BLaER1 treated with 17β-estradiol and CSF1 and Interleukin-3, amounts not matched to agents 10 nM and 100 nM (cell line): Measurements from ENCODE around the gene UBE3B.

Experiments
- H3K27ac ChIP-seq, 11 experiments: shearing (Covaris generic); formaldehyde crosslinking; 2 replicates each; pipeline ENCODE4 v1.8.1; 2022
- H3K27me3 ChIP-seq, 11 experiments: shearing (Covaris generic); formaldehyde crosslinking; 2 replicates each; pipeline ENCODE4 v1.8.1; 2022
- H3K36me3 ChIP-seq, 11 experiments: shearing (Covaris generic); formaldehyde crosslinking; 2 replicates each; pipeline ENCODE4 v1.8.1; 2022
- H3K4me1 ChIP-seq, 10 experiments: shearing (Covaris generic); formaldehyde crosslinking; 2 replicates each; pipeline ENCODE4 v1.8.1; 2022
- H3K4me2 ChIP-seq, 11 experiments: shearing (Covaris generic); formaldehyde crosslinking; 2 replicates each; pipeline ENCODE4 v1.8.1; 2022
- H3K4me3 ChIP-seq, 10 experiments: shearing (Covaris generic); formaldehyde crosslinking; 2 replicates each; pipeline ENCODE4 v1.8.1; 2022
- H3K9ac ChIP-seq, 11 experiments: shearing (Covaris generic); formaldehyde crosslinking; 2 replicates each; pipeline ENCODE4 v1.8.1; 2022
- H3K9me3 ChIP-seq, 11 experiments: shearing (Covaris generic); formaldehyde crosslinking; replicated peaks in 1 of 11; 2 replicates each; pipeline ENCODE4 v1.8.1; 2022
- H4K20me1 ChIP-seq, 11 experiments: shearing (Covaris generic); formaldehyde crosslinking; 2 replicates each; pipeline ENCODE4 v1.8.1; 2022
- Cebpa-rat ChIP-seq, 11 experiments: shearing (Covaris generic); IDR thresholded peaks; 2 replicates each; pipeline ENCODE4 v1.8.1; 2022

Gene UBE3B

DNA sequence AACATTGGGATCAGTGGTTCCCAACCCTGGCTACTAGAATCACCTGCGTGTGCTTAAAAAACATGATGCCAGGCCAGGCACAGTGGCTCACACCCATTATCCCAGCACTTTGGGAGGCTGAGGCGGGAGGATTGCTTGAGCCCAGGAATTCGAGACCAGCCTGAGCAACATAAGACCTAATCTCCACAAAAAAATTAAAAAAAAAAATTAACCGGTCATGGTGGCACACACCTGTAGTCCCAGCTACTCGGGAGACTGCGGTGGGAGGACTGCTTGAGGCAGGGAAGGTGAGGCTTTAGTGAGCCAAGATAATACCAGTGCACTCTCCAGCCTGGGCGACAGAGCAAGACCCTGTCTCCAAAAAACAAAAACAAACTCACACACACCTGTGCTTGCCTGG, 2.3 kb upstream of the UBE3B start:
- Histone ChIP-seq H3K27me3 (no peaks in the 10 kb centered on the region), H4K20me1 (peaks cover 46 to 66% (median 60%) of the 10 kb centered on the region in 11 experiments; a peak in 21 of 22 replicates), H3K36me3 (peaks cover 9 to 42% (median 25%) of the 10 kb centered on the region in 11 experiments; a peak in 20 of 22 replicates), H3K9ac (peak overlapping the region in 6 of 11 experiments; percentile 17 to 100 (median 98); a peak in 3 of 22 replicates), H3K4me1 (peaks cover 31 to 48% (median 36%) of the 10 kb centered on the region in 10 experiments), H3K9me3 (no peaks in the 10 kb centered on the region), H3K27ac (no peak overlapping the region), H3K4me2 (peak overlapping the region in 10 of 11 experiments; percentile 88 to 99 (median 96); a peak in 15 of 22 replicates), H3K4me3 (0 out of 20 replicates have a peak overlapping the region, but pooled peaks of 1 of the 10 experiments have one; percentile 88)
- no peak for TF ChIP-seq Cebpa-rat (IDR thresholded peaks at IDR 0.05)

DNA sequence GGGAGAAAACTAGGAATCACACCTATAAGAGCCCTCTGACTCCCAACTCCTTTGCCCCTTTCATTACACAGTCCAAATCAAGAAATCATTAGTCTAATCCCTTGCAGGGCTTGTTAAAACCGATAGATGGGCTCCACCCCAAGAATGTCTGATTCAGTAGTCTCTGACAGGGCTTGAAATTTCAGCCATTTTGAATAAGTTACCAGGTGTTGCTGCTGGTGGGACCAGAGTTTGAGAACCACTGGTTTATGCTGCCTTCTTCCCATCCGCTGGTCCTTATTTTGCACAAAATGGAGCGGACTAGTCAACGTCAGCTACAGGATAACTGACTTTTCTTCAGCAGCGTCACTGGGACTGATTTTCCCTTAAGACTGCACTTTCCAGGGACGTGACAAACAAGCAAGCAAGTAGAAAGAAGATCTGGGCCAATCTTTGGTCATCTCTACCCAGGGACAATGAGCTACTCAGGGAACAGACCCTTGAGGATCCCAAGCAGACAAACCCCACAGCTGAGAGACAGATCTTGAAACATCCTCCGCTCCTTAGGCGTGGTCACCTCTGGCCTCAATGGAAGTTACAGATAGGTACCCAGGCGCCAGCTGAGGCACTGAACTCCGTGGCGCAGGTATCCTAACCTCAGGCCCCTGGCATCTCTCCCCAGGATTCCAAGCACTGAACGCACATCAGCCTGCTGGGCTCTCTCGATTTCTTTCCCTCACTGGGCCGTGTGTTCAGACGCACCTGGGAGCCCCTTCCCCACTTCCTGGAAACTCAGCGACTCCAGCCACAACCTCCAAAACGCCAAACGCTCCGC, 1.2 kb upstream of the UBE3B start:
- no peaks in the 10 kb centered on the region for H3K27me3 ChIP-seq
- H3K4me2 ChIP-seq, result peak overlapping the region; percentile 88 to 99 (median 97)
- no peak for TF ChIP-seq Cebpa-rat (IDR thresholded peaks at IDR 0.05)
- H3K36me3 ChIP-seq, result peaks cover 3 to 32% (median 15%) of the 10 kb centered on the region in 11 experiments; a peak in 15 of 22 replicates
- peak overlapping the region; percentile 81 to 95 (median 88) for H3K4me3 ChIP-seq
- H3K9ac ChIP-seq, result peak overlapping the region; percentile 97 to 100 (median 98)
- no peaks in the 10 kb centered on the region for H3K9me3 ChIP-seq
- H4K20me1 ChIP-seq, result peaks cover 36 to 55% (median 50%) of the 10 kb centered on the region in 11 experiments; a peak in 20 of 22 replicates
- peaks cover 31 to 42% (median 36%) of the 10 kb centered on the region in 10 experiments for H3K4me1 ChIP-seq
- H3K27ac ChIP-seq, result peak overlapping the region; percentile 97 to 100 (median 99); a peak in 21 of 22 replicates

DNA sequence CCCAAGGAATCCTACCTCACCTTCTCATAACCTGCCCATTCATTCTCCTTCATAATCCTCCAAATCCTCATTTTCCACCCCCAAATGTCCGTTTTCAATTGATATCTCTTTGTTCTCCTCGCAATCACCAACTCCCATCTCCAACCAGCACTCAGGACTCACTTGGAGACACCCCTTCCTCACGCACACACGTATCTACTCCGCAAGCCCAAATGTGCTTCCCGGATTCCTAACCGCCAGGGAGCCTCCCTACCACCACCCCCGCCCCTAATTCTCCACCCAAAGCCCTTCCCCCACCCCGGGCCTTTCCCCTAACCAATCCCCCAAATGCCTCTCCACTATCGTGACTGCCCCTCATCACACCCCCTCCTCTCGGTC, 638 bp upstream of the UBE3B start:
- Histone ChIP-seq H3K36me3 (peaks cover 0 to 26% (median 10%) of the 10 kb centered on the region in 11 experiments; a peak in 13 of 22 replicates), H3K27ac (peak overlapping the region; percentile 97 to 100 (median 99)), H3K4me2 (peak overlapping the region; percentile 88 to 99 (median 97)), H3K4me1 (peaks cover 31 to 42% (median 36%) of the 10 kb centered on the region in 10 experiments), H3K9me3 (no peaks in the 10 kb centered on the region), H3K9ac (peak overlapping the region; percentile 97 to 100 (median 98)), H3K27me3 (no peaks in the 10 kb centered on the region), H3K4me3 (peak overlapping the region; percentile 81 to 95 (median 88)), H4K20me1 (peaks cover 30 to 49% (median 44%) of the 10 kb centered on the region in 11 experiments; a peak in 20 of 22 replicates)
- no peak for TF ChIP-seq Cebpa-rat (IDR thresholded peaks at IDR 0.05)

DNA sequence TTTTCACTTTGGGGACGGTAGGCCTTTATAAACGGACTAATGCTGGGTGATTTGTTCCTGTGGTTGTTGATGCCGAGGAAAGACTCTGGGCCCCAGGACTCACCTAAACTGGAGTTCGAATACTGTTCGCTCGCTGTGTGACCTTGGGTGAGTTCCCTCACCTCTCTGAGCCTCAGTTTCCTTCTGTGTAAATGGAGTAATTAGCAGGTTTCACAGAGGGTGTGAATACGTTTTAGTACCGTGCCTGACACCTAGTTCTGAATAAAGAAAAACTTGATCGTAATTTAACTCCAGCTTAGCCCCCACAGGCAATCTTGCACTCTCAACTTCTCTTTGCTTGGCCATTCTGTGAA, 505 bp downstream of the UBE3B start:
- peak overlapping the region; percentile 88 to 99 (median 96) for H3K4me2 ChIP-seq
- peaks cover under 1 to 31% (median 10%) of the 10 kb centered on the region in 11 experiments; a peak in 15 of 22 replicates for H3K36me3 ChIP-seq
- H3K4me1 ChIP-seq, result peaks cover 31 to 42% (median 36%) of the 10 kb centered on the region in 10 experiments
- no peaks in the 10 kb centered on the region for H3K9me3 ChIP-seq
- no peaks in the 10 kb centered on the region for H3K27me3 ChIP-seq
- peaks cover 18 to 38% (median 34%) of the 10 kb centered on the region in 11 experiments; a peak in 19 of 22 replicates for H4K20me1 ChIP-seq
- H3K27ac ChIP-seq, result peak overlapping the region; percentile 97 to 100 (median 99)
- H3K4me3 ChIP-seq, result peak overlapping the region; percentile 81 to 95 (median 88)
- no peak for TF ChIP-seq Cebpa-rat (IDR thresholded peaks at IDR 0.05)
- H3K9ac ChIP-seq, result peak overlapping the region; percentile 97 to 100 (median 98)

DNA sequence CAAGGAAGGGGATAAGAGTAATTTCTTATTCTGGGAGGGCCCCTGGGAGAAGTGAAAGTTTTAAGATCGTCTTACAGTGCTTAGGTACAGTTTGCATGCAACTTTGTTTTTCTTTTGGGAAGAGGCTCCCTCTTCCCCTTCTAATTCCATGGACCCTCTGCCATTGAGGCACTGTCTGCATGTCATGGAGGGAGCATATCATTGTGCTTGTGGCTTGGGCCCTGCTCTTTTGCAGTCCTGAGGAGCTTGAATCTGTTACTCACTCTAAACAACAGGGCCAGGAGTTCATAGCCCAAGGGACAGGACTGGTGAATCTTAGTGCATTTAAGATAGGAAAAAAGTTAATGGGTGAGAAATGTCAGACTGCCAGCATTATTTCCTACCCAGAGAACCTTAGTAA, 2.3 kb downstream of the UBE3B start:
- peaks cover 31 to 39% (median 35%) of the 10 kb centered on the region in 10 experiments for H3K4me1 ChIP-seq
- H3K27ac ChIP-seq, result no peak overlapping the region
- H3K36me3 ChIP-seq, result peaks cover 18 to 45% (median 24%) of the 10 kb centered on the region in 11 experiments
- no peaks in the 10 kb centered on the region for H3K9me3 ChIP-seq
- H3K9ac ChIP-seq, result no peak overlapping the region
- H3K27me3 ChIP-seq, result no peaks in the 10 kb centered on the region
- no peak for TF ChIP-seq Cebpa-rat (IDR thresholded peaks at IDR 0.05)
- no peak overlapping the region for H3K4me2 ChIP-seq
- H4K20me1 ChIP-seq, result peaks cover 4 to 20% (median 18%) of the 10 kb centered on the region in 11 experiments; a peak in 16 of 22 replicates
- no peak overlapping the region for H3K4me3 ChIP-seq

DNA sequence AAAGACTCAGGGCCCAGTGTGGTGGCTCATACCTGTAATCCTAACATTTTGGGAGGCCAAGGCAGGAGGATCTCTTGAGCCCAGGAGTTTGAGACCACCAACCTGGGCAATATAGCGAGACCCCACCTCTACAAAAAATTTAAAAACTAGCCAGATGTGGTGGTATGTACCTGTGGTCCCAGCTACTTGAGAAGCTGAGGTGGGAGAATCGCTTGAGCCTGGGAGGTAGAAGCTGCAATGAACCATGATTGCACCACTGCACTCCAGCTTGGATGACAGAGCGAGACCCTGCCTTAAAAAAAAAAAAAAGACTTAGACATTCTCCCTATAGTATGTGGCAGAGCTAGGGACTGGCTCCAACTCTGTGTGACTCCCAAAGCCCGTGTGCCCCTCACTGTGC, 2.9 kb downstream of the UBE3B start:
- Histone ChIP-seq H3K4me1 (peaks cover 27 to 33% (median 30%) of the 10 kb centered on the region in 10 experiments), H3K27me3 (no peaks in the 10 kb centered on the region), H3K9me3 (no peaks in the 10 kb centered on the region), H3K9ac (no peak overlapping the region), H3K4me3 (no peak overlapping the region), H4K20me1 (peaks cover 0 to 14% (median 12%) of the 10 kb centered on the region in 11 experiments; a peak in 12 of 22 replicates), H3K36me3 (peaks cover 24 to 51% (median 30%) of the 10 kb centered on the region in 11 experiments), H3K27ac (no peak overlapping the region), H3K4me2 (no peak overlapping the region)
- no peak for TF ChIP-seq Cebpa-rat (IDR thresholded peaks at IDR 0.05)

DNA sequence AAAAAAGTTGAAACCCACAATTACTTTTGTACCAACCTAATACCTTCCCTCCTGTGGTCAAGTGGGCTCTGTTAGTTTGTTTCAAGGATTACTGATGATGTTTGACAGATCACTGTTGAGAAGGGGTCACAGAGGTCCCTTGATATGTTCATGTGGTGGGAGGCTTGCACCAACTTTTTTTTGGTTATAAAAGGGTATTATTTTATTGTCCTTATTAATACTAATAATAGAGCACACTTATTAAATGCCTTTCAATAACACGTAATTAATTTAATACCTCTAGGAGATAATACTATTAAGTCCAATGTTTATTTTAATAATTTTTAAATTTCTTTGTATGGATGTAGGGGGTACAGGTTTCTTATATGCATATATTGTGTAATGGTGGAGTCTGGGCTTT, 4.4 kb downstream of the UBE3B start:
- H3K36me3 ChIP-seq, result peaks cover 39 to 66% (median 45%) of the 10 kb centered on the region in 11 experiments
- H3K9ac ChIP-seq, result no peak overlapping the region
- H3K9me3 ChIP-seq, result no peaks in the 10 kb centered on the region
- no peak overlapping the region for H3K4me2 ChIP-seq
- no peak overlapping the region for H3K27ac ChIP-seq
- H3K27me3 ChIP-seq, result no peaks in the 10 kb centered on the region
- peaks cover 0 to 5% (median 0%) of the 10 kb centered on the region in 11 experiments; a peak in 1 of 22 replicates for H4K20me1 ChIP-seq
- no peak overlapping the region for H3K4me3 ChIP-seq
- H3K4me1 ChIP-seq, result peaks cover 14 to 20% (median 16%) of the 10 kb centered on the region in 10 experiments
- no peak for TF ChIP-seq Cebpa-rat (IDR thresholded peaks at IDR 0.05)

DNA sequence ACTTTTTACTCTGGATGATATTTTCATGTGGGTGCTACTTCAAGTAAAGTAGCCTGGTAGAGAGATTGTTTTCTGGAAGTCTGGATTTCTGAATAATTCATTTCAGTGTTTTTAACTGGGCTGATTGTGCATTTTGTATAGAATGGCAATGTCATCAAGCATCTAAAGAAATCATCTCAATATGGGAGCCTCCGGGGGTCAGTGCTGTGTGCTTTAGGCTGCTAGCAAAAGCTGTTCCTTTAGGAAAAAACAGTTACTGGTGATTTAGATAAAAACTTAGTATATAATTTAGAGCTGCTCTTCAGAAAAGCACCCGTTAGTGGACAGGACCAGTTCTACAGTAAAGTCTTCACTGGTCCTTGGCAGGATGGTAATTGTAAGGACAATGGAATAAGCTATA, 5.1 kb downstream of the UBE3B start:
- H3K36me3 ChIP-seq, result peaks cover 46 to 72% (median 51%) of the 10 kb centered on the region in 11 experiments
- no peak overlapping the region for H3K4me3 ChIP-seq
- H3K9me3 ChIP-seq, result no peaks in the 10 kb centered on the region
- H3K9ac ChIP-seq, result no peak overlapping the region; a peak in 1 of 22 replicates
- H3K4me2 ChIP-seq, result no peak overlapping the region
- H4K20me1 ChIP-seq, result peaks cover 0 to 5% (median 0%) of the 10 kb centered on the region in 11 experiments; a peak in 1 of 22 replicates
- no peaks in the 10 kb centered on the region for H3K27me3 ChIP-seq
- no peak for TF ChIP-seq Cebpa-rat (IDR thresholded peaks at IDR 0.05)
- no peak overlapping the region for H3K27ac ChIP-seq
- H3K4me1 ChIP-seq, result peaks cover 14 to 20% (median 16%) of the 10 kb centered on the region in 10 experiments

DNA sequence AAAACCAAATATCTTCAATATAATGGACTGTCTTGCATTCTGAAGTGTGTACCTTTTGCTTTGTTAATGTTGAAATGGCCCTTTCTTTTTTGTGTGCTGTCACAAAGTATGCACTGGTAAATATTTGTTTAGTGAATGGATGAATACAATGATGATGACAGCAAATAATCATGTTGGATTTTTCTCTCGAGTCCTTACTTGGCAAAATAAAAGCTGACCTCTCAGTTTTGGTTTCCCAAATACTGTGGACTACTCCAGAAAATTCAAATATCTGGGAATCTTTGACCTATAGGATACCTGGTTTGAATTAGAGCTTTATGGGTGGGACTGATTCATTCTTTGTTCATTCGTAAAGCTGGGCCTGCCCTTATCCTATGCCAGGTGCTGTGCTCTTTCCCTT, 5.5 kb downstream of the UBE3B start:
- Histone ChIP-seq H3K4me3 (no peak overlapping the region), H3K27ac (no peak overlapping the region), H3K36me3 (peaks cover 50 to 76% (median 55%) of the 10 kb centered on the region in 11 experiments), H3K9ac (no peak overlapping the region), H3K9me3 (no peaks in the 10 kb centered on the region), H3K4me2 (no peak overlapping the region), H3K27me3 (no peaks in the 10 kb centered on the region), H4K20me1 (peaks cover 0 to 8% (median 0%) of the 10 kb centered on the region in 11 experiments; a peak in 2 of 22 replicates), H3K4me1 (peaks cover 14 to 20% (median 16%) of the 10 kb centered on the region in 10 experiments)
- no peak for TF ChIP-seq Cebpa-rat (IDR thresholded peaks at IDR 0.05)
